C4-2B (cell line): ENCODE data around the gene MAOA.

ENCODE experiments used
- H3K27ac ChIP-seq: fragments of 450-650 bp; 2 replicates; pipeline ENCODE4 v1.5.1; 2017
- CTCF ChIP-seq: fragments of 450-650 bp; conservative IDR thresholded peaks from 2 replicates; pipeline ENCODE4 v1.5.1; 2017; ENCODE audit warnings: mild to moderate bottlenecking
- ZFX ChIP-seq: fragments of 450-650 bp; IDR thresholded peaks from 2 replicates; pipeline ENCODE4 v1.6.1; 2017

MAOA gene

GRCh38 chrX:43785930-43786591, 130.0 kb downstream of the MAOA start:
- TF ChIP-seq CTCF (no peak), ZFX (no peak)
- H3K27ac ChIP-seq: no peak overlapping the region
